ENCODE measurements around the gene LIFR. TPM values are rescaled to one million over a fixed set of nuclear protein-coding genes. Genes with fewer than 3 reads are reported as not detected.

Gene LIFR
- total RNA-seq, 1 donor from 2014 or later, result 21.3 TPM

DNA sequence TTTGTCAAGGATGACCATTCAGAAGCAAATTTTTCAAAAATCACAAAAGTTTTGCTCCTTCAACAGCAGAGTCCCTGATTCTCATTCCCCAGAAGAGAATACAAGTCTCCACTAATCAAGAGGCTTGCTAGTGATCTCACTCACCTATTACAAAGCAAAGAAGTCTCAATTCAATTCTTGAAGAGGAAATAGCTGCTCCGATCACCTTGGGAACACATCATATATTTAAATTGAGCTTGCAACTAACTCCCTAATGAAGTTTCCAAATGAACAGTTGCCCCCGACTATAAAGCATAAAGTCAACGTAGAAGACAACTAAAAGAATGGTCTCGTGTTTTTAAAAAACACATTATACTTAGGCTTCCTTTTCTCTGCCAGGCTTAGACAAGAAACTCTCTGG lies 1.6 kb downstream of the LIFR start:
- Mint-ChIP-seq H3K9me3 (no peaks in the 10 kb centered on the region), H3K4me1 (peaks cover 33% of the 10 kb centered on the region), H3K36me3 (ENCODE audit: low read depth) (no peaks in the 10 kb centered on the region), H3K4me3 (peak overlapping the region; percentile 94), H3K27ac (ENCODE audit: unreplicated experiment) (no peak overlapping the region), H3K27me3 (ENCODE audit: low read depth) (peaks cover 5% of the 10 kb centered on the region)
- no peak for DNase-seq (ENCODE audit: low read depth, low spot score)
- TF ChIP-seq, protein P1, sequence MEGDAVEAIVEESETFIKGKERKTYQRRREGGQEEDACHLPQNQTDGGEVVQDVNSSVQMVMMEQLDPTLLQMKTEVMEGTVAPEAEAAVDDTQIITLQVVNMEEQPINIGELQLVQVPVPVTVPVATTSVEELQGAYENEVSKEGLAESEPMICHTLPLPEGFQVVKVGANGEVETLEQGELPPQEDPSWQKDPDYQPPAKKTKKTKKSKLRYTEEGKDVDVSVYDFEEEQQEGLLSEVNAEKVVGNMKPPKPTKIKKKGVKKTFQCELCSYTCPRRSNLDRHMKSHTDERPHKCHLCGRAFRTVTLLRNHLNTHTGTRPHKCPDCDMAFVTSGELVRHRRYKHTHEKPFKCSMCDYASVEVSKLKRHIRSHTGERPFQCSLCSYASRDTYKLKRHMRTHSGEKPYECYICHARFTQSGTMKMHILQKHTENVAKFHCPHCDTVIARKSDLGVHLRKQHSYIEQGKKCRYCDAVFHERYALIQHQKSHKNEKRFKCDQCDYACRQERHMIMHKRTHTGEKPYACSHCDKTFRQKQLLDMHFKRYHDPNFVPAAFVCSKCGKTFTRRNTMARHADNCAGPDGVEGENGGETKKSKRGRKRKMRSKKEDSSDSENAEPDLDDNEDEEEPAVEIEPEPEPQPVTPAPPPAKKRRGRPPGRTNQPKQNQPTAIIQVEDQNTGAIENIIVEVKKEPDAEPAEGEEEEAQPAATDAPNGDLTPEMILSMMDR (conservative IDR thresholded peaks at IDR 0.05), result no peak

DNA sequence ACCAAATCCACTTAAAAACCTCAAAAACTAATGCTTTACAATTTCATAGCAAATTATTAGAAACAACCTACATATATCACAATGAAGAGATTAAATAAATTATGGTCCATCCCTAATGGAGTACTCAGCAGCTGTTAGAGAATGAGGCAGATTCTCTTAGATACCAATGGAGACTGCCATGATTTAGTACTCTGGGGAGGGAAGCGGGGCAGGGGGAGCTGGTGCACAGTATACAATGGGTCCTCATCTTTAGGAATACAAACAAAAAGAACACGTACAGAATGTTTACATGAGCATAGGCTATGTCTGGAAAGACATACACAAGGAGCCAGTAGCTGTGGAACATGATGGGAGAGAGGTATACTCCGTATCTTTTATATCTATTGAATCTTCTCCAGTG lies 2.0 kb downstream of the LIFR start:
- TF ChIP-seq, protein P1 (conservative IDR thresholded peaks at IDR 0.05), result no peak
- Mint-ChIP-seq H3K36me3 (ENCODE audit: low read depth) (no peaks in the 10 kb centered on the region), H3K9me3 (no peaks in the 10 kb centered on the region), H3K4me3 (peak overlapping the region; percentile 94), H3K4me1 (peaks cover 33% of the 10 kb centered on the region), H3K27me3 (ENCODE audit: low read depth) (peaks cover 5% of the 10 kb centered on the region), H3K27ac (ENCODE audit: unreplicated experiment) (no peak overlapping the region)
- no peak for DNase-seq (ENCODE audit: low read depth, low spot score)

DNA sequence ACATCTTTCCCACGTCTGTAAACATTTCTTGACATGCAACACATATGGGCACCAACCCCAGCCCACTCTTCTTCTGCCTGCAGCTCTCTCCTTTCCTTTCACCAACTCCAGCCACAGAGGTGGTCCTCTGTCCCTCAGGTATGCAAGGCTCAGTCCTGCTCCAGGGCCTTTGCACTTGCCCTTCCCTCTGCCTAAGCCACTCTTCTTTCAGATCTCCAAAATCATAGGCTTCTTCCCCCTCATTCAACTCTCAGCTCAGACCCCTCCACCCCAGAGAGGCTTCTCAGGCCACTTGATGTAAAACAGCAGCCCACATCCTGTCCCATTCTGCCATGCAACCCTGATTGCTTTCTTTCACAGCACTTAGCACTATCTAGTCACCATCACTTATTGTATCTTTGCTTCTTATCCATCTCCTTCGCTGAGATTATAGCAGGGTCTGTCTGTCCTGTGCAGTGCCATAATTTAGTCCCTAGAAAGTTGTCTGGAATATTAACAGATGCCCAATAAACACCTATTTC lies 3.4 kb downstream of the LIFR start:
- Mint-ChIP-seq H3K9me3 (no peaks in the 10 kb centered on the region), H3K4me3 (no peak overlapping the region), H3K27ac (ENCODE audit: unreplicated experiment) (no peak overlapping the region), H3K27me3 (ENCODE audit: low read depth) (peaks cover 5% of the 10 kb centered on the region), H3K4me1 (peaks cover 25% of the 10 kb centered on the region), H3K36me3 (ENCODE audit: low read depth) (no peaks in the 10 kb centered on the region)
- DNase-seq (ENCODE audit: low read depth, low spot score), result no peak
- TF ChIP-seq, protein P1 (conservative IDR thresholded peaks at IDR 0.05), result no peak

DNA sequence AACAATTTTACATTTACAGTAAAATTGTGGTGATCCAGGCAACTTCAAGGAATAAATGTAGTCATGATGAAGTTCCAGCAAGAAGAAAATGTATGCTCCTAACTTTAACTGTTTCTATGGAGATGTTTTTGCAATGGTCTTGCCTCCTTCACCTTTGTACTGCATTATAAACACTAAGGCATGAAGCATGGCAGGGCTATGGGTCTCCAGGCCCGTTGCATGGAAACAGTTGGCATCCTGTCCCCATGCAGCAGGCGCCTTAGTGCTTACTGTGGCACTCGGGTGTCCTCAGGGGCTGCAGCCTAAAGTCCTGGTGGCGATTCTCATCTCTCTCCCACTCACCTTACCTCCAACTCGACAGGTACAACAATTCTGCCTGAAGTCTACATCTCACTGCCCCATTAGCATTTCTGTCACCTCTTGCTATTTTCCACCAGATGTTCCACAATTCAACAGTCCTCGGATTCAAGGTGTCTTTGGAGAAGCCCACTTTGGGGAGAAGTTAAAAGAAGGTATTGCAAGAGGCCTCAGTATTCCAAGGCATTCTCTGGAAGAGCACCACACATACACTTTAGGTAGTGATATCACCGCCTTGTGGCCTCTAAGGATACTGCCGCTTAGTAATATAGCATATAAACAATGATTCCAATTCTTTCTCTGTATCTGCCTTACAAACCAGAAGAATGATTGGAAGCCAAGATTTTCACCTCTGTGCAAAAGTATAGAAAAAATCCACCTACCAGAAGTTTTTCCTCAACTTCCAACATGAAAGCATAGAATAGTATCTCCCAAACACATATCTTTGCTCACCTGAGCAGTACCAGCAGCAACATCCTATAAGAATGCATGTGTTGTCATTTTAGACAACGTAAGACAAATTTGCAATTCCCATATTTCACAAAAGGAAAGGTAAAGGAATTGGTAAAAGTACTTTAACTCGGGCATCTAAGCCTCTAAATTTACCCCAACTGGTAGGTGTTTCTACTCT lies 5.1 kb downstream of the LIFR start:
- TF ChIP-seq, protein P1 (conservative IDR thresholded peaks at IDR 0.05), result peak; percentile 70
- H3K27me3 Mint-ChIP-seq (ENCODE audit: low read depth), result peaks cover 5% of the 10 kb centered on the region
- H3K9me3 Mint-ChIP-seq, result no peaks in the 10 kb centered on the region
- peak overlapping the region; percentile 52 for H3K4me3 Mint-ChIP-seq
- no peaks in the 10 kb centered on the region for H3K36me3 Mint-ChIP-seq (ENCODE audit: low read depth)
- H3K27ac Mint-ChIP-seq (ENCODE audit: unreplicated experiment), result no peak overlapping the region
- DNase-seq (ENCODE audit: low read depth, low spot score), result no peak
- H3K4me1 Mint-ChIP-seq, result peaks cover 18% of the 10 kb centered on the region

DNA sequence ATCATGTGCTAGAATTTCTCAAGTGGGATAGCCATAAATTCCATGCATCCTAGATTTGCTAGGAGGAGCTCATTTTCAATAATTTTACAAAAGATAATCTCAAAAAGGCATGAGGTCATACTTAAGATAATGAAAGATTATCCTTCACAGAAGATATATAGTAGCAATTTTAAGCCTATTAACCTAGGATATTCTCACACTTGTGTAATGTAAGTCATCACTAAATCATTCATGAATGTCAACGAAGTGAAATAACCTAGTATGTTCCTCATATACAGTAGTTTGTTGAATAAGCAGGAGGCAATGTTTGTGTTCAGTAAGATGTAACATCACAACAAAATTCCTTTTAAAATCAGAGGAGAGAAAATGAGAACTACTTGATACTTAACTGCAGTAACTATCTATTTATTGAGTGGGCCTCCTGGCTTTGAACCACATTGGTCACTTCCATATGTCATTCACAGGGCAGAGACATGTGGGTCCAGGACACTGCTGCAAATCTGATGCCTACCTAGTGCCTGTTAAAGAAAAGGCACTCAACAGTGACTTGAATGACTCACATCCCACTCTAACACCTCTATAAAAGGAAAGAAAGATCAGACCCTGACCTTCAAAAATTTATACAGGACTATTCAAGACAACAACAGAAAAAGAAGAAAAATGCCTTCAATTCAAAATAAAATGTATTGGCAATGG lies 8.2 kb downstream of the LIFR start:
- TF ChIP-seq, protein P1 (conservative IDR thresholded peaks at IDR 0.05), result no peak
- no peak for DNase-seq (ENCODE audit: low read depth, low spot score)
- no peaks in the 10 kb centered on the region for H3K27me3 Mint-ChIP-seq (ENCODE audit: low read depth)
- H3K36me3 Mint-ChIP-seq (ENCODE audit: low read depth), result no peaks in the 10 kb centered on the region
- no peak overlapping the region for H3K4me3 Mint-ChIP-seq
- H3K4me1 Mint-ChIP-seq, result no peaks in the 10 kb centered on the region
- H3K9me3 Mint-ChIP-seq, result no peaks in the 10 kb centered on the region
- H3K27ac Mint-ChIP-seq (ENCODE audit: unreplicated experiment), result no peak overlapping the region

Measured in neural crest cell (in vitro differentiated cells).